LHCN-M2 (cell line): Measurements from ENCODE around the gene DNAJC25. TPM values are rescaled to one million over a fixed set of nuclear protein-coding genes. Genes with fewer than 3 reads are reported as not detected.

Experiments used
- DNase-seq: peaks from one replicate; pipeline ENCODE4 v3.0.0-alpha.2; 2012; ENCODE audit warnings: low read depth
- total RNA-seq: library from RNA; depleted of rRNA; stranded (reverse); fragments of >200 nt; gene quantifications from 2 replicates; pipeline ENCODE4 v1.2.3, GENCODE V29; 2014

Gene DNAJC25
- total RNA-seq, 1 experiment from 2014 or later = 9.0 TPM

DNA sequence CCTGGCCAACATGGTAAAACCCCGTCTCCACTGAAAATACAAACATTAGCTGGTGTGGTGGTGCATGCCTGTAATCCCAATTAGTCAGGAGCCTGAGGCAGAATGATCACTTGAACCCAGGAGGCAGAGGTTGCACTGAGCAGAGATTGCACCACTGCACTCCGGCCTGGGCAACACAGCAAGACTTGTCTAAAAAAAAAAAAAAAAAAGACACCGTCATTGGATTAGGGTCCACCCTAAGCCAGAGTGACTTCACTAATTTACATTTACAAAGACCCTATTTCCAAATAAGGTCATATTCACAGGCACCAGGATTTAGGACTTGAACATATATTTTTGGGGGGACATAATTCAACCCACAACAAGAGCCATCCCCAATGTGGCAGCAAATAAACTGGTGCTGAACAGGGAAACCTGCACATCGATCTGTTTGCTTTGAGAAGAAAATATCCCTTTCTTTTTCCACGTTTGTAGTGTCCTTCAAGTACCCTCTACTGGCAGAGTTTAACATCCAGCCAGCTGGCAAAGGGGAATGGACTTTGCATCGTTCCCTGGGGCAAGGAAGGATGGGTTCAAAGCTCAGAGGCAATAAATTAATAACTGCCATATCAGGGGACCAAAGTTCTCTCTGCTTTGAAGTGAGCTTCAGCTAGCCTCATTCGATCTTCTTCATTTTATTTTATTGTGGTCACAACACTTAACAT, 3.7 kb upstream of the DNAJC25 start:
- no peak for DNase-seq

DNA sequence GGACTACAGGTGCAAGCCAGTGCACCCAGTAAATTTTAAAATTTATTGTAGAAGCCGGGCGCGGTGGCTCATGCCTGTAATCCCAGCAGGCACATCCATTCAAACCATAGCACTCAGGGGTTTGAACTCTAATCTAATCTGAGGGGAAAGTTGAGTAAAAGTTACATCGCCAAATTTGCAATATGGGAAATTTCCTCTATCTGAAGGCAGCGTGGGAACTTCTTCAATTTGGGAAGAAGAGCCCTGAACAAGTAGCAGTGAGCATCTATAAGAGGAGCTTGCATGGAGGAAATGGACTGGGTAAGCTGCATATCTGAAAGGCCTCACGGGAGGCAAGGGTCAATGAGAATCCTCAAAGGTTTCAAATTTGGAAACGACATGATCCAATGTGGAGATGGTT, 2.7 kb upstream of the DNAJC25 start:
- DNase-seq = no peak

DNA sequence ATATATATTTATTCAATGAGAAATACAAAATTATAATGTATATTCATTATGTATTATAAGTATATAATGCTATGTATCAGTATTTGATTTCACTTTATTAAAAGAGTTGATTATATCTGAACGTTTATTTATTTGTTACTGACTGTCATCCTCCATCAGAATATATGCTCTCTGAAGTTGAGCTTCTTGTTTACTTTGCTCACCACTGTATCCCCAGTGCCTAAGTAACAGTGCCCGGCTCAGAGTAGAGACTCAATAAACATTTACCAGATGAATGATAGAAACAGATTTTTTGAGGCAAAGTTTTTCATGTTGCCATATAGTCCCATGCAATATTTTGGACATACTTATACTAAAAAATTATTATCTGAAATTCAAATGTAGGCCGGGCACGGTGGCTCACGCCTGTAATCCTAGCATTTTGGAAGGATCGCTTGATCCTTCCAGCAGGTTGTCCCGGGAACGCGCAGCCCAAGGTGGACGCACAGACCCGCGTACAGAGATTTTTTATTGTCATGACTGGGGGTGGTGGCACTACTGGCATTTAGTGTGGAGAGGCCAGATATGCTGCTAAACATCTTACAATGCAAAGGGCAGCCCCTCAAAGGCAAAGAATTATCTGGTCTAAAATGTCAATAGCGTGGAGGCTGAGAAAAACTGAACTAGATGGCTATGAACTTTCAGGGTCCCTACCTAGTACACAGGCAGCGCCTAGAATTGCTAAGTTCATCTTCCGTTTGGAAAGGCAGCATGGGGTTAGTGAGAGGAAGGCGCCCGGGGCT, 761 bp upstream of the DNAJC25 start:
- no peak for DNase-seq

DNA sequence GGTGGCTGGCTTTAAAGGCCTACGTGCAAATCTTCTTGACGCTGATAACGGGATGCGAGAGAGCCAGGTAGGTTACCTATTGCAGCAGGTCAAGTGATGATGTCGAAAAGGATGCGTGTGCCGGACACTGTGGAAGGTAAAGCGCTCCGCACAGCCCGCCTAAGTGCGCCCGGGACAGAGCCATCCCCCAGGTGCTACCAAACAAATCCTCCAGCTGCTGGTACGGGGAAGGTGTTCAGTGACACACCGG, 245 bp upstream of the DNAJC25 start:
- DNase-seq = no peak

DNA sequence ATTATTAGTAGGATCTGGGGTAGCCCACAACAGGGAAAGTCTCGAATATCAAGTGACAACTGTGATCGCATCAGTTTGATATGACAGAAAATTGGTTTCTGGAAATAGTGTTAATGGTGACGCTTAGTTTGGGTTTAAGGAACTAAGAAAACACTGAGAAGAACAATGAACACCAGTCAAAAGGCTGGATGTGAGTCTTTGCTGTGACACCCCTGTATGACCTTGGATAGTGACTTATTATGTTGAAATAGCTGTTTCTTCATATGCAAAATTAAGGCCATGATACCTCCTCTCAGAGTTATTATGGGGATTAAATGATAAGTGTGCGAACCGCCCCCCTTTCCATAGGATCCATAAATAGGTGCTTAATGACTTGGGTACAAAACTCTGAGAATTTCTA, 926 bp downstream of the DNAJC25 start:
- no peak for DNase-seq

DNA sequence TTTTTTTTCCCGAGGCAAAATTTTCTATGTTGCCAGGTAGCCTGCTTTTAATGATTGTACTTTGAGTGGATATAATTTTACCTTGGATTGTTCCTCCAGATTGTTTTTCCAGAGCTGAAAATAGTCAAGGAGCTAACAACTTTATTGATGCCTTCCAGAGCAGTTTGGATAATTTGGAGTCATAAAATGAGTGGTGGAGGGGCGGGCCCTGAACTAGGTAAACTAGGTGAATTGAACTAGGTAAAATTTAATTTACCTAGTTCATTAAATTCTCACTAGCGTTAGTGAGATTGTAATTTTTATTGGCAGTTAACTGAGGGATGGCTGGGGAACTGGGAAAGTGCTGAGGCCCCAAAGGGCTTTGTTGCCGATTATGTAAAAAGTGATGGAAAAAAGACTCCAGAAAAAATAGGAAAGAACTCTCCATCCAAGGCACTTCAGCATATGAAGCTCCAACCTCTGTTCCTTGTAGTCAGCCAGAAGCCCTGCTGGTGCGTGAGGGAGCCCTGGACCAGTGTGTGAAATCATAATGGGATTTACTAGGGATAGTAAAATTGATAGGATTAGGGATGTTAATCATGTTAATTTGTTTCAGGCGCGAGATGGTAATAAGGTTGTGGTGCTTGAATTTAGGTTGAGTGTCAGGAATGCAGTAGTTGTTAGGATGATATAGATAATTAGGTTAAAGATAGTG, 1.7 kb downstream of the DNAJC25 start:
- no peak for DNase-seq

DNA sequence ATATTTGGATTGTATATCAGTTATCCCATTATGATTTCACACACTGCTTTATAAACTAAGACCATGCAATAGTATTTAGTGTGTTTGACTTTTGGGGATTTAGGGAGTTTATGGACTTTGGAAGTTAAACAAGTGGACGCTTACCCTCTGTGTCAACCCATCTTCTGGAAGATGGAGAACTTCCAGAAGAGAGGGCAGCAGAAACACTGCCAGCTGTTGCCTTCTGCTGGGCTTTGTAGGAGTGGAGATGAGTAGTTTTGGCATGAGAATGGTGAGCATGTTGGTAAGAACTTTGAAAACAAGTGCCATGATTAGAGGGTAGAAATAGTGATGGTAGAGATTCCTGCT, 2.2 kb downstream of the DNAJC25 start:
- no peak for DNase-seq

DNA sequence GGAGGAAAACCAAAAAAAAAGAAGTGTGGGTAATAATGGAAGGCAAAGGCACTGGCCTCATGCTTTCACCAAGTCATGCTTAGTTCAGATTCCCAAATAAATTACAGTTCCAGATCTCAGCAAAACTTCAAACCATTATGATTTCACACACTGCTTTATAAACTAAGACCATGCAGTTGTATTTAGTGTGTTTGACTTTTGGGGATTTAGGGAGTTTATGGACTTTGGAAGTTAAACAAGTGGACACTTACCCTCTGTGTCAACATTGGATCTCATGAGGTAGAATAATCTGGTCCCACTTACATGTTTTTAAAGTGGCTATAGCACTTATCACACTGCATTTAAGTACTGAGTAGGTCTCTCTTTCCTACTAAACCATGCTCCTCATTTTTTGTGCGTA, 3.7 kb downstream of the DNAJC25 start:
- DNase-seq = no peak

DNA sequence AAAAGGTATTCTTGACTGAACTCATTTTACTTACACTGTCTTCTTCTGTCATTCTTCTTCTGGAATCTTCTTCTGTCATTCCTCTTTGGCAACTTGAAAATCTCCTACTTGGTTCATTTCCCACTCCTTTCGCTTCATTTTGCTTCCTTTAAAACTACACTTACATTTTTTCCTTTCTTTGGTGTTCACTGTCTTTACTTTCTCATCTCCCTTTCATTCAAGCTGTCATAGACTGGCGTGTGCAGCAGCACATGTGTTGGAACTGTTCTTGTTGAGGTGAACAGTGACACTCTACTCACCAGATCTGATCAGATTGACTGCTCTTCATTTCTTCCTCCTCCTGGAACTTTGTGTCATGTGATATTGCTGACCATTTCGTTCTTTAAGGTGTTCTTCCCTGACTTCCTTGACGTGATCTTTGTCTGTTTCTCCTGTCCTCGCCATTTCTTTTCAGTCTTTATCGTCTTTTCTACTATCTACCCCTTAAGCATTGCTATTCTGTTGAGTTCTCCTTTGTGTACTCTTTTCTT, 6.4 kb downstream of the DNAJC25 start:
- no peak for DNase-seq

DNA sequence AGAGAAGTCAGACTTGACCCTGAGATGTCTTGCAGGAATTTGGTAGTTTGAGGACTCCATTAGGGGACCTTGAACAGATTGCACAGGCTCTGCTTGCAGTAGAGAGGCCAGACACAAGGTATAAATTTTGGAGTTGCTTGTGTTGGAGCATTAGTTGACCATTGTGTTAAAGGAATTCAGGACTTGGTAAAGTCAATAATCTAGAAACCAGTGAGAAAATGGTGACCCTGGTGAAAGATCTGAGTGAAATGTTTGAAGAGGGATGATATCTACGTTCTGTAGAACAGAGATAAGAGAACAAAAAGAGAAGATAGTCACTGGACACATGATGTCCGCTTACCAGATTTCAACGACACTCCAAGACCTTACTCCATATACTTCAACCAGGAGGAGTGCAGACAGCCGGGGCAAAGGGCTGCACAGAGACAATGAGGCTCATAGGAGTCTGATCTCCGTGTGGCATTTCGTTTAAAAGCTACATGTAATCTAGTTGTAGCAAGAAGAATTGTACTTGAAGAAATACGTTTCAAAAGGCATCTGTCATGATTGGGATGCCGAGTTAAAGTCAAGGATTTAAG, 13.2 kb downstream of the DNAJC25 start:
- no peak for DNase-seq

DNA sequence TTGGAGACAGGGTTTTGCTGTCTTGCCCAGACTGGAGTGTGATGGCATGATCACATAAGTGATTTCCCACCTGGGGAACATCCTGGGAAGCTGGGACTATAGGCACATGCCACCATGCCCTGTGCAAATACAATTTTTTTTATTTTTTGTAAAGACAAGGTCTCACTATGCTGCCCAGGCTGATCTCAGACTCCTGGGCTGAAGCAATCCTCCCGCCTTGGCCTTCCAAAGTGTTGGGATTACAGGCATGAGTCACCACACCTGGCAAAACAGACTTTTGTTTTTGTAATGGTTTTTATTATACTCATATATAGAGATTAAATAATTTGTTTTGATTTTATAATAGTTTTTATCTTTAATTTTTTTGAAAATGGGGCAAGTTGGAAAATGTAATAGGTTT, 14.7 kb downstream of the DNAJC25 start:
- peak; percentile 27 for DNase-seq

DNA sequence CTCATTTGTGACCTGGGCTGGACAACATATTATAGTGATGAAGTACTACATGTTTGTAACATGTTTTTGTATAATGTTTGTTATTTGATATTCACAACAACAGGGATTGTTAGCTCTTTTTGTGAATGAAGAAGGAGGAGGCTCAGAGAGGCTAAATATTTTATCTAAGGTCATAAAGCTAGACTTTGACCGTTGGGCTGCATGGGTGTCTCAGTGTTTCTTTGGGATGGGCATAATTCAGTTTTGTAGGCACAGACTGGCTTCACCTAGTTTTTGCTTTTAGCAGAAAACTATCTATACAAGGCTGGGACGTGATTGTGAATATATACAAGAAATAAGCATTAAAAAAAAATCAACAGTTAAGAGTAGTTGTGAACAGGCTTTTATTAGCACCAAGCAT, 15.3 kb downstream of the DNAJC25 start:
- DNase-seq = no peak

DNA sequence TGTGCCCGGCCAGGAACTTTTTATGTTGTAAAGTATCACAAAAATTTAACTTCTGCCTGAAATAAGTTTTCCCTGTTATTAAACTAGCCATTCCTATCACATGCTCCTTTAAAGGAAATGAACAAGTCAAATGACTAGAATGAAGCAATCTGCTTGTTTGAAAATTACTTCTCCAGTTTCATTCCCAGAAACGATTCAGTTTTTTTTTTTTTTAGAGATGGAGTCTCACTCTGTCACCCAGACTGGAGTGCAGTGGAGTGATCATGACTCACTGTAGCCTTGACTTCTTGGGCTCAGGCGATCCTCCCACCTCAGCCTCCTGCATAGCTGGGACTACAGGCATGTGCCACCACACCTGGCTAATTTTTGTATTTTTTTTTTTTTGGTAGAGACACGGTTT, 16.9 kb downstream of the DNAJC25 start:
- DNase-seq = no peak

DNA sequence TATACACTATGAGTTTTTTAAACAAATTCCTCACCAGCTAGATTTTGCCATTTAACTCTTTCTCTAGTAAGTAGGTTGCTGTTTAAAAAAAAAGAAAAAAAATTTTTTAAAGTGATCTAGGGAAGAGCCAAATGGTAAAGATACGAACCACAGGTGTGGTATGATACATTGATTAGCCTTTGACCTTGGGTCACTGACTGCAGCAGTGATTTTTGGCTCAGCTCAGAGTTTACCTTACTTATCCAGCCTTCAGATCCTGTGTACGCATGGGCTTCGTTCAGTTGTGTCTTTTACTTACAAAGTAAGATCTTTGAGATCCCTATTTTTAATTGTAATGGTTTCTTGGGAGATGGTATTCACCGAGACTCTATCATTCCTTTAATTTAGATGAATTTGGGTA, 17.9 kb downstream of the DNAJC25 start:
- DNase-seq = no peak

DNA sequence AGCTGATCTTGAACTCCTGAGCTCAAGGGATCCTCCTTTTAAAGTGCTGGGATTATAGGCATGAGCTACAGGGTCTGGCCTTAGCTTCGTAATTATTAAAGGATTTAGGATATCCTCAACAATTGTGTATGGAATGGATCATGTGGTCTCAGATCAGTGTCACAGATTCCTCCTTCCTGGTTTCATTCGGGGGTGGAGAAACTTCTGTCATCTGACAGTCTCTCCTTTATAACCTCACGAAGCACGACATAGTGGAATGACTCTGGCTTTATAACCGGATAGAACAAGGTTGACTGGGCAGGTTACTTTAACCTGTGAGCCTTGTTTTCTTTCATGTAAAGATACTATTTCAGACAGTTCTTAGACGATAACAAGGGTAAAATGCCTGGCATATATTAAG, 25.9 kb downstream of the DNAJC25 start:
- DNase-seq = no peak

DNA sequence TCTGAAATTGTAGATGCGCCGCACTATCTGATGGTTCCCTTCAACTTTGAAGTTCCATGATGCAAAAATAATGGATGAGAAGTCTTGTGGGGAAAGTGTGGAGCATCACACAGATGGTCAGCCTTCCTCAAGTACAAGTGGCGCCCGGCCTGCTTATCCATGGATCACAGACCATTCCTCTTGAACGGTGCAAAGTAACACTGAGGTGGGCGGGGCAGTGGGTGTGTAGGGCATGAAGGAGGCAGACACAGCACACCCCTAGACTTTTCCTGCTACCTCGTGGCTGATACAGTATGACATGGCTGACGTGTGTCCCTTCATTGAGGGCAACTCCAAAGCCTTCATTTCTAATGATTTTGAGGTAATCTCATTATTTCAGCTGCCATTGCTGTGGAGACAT, 27.8 kb downstream of the DNAJC25 start:
- DNase-seq = no peak

DNA sequence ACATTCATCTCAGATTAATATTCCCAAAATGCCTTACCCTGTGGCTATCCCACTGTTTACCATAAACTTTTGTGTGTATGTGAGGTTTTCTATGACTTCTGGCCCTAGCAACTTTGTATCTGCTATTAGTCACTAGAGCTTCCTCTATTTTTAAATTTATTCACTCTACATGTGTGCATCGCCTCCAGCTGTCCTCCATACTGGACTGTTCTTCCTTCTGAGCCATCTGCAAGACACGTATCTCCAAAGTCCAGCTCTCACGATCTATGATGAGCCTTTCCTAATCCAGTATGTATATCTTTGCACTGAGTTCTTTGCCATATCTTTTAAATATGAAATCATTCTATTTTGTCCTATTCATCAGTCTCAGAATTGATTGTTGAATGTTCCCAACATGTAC, 28.6 kb downstream of the DNAJC25 start:
- no peak for DNase-seq

DNA sequence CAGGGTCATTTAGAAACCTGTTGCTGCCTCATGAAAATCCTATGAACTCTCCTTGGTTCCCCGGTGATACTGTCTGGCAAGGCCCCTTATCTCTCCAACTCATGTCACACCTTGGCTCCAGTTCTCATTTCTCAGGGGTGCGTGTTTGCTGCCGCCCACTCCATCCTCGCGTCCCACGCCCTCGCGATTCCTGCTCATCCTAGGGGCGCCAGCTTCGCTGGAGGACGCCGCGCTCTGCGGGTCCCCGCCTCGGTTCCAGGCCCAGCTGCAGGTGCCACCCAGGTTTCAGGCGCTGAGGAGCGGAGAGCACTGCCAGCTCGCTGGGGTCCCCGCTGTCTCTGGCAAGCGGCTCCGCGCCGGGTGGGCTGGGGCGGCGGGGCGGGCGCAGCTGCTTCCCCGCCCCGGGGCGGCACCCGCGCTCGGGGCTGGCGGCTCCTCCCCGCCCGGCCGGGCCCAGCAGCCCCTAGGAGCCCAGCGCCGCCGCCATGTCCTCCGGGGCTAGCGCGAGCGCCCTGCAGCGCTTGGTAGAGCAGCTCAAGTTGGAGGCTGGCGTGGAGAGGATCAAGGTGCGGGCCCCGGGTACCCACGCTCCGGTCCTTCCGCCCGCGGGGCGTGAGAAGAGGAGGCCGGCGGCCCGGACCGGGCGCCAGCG, 30.1 kb downstream of the DNAJC25 start, which contains the start of gene GNG10:
TSS of gene GNG10 (plus strand) at position 456 of the 652 bp plus-strand sequence. CDS start at position 486, 30 bp downstream.
- peak; percentile 50 for DNase-seq

DNA sequence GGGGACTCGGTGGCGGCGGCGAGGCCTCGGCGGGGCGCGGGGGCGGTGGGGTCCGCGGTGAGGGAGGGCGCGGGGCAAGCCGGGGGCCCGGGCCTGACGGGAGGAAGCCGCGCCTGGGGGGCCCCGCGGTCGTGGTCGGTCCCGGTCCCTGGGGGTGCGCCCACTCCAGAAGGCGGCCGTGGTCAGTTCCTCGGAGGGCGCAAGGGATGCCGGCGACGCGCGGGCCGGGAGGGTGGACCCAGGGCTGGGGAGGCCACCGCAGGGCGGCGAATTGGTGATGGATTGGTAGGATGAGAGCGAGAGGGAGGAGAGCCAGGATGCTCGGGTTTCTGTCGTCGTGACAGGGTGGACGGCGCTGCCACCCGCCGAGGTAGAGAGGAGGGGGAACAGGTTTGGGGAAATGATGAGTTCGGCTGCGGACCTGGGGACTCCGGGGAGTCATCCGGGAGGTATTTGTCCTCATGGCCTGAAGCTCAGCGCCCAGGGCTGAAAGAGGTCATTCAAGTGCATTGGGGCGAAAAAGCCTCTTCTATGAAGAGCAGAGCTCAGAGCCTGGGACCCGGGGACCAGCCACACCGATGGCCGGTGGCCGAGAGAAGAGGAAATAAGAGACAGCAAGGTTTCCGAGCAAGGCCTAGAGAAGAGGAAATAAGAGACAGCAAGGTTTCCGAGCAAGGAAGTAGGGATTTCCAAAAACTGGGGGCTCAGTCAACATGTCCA, 30.8 kb downstream of the DNAJC25 start:
- peak; percentile 37 for DNase-seq

DNA sequence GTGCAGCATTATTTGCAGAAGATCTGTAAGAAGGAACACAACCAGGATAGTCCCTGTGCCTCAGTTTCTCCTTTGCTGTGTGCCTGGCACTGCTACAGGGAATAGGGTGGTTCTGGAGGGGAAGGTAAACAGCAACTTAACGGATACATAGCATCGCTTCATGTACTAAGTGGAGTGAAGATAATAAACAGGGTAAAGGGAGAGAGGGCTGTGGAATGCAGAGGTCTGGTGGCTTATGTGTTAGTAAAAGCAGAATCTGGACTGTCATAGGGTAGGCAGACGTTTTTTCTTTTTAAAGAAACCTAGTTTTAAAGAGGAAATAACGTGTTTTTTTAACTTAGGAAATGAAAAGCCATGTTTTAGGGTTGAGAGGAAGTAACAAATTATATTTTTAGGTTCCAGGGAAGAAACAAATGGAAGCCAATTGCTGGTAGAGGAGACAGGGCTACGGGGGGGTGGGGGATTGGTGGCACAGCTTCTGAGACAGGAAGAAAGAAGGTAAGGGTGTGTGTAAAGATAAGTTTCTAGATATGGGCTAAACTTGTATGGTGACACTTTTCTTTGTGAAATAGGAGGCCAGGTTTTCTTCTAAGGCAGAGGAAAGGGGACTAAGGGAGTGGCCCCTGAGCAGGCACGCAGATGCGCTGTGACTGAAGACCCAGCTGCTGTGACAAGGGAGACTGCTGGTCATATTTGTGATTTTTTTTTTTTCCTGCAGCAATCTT, 31.6 kb downstream of the DNAJC25 start:
- no peak for DNase-seq
